Skeletal muscle cell (primary cell): ENCODE results near the gene GDF10.

Experiments
- DNase-seq: peaks from one replicate; pipeline ENCODE4 v3.0.0-alpha.2; 2010; ENCODE audit warnings: low read depth
- H3K4me3 ChIP-seq: 2 replicates; pipeline ENCODE4 v1.5.1; 2011; ENCODE audit warnings: low read depth, mild to moderate bottlenecking, control low read depth, low read length, moderate library complexity

Gene GDF10

DNA sequence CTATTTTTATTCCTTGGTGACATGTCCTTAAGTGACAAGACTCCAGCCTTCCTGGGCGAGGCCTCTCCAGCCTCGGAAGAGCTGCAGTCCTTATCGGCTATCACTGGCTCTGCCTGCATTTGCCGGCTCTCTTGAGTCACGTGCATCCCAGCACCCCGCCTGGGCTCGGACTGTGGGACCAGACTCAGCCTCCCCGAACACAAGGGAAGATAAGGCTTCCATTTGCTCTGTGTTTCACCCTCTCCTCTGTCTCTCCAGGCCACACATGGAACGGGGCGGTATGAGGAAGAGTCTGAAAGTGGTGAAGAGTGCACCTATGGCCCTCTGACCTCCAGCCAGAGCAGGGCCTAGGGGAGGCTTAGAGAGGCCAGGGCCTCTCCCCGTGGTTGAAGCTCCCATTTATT is 26.9 kb downstream of the GDF10 start:
- H3K4me3 ChIP-seq: no peak overlapping the region
- DNase-seq: no peak

DNA sequence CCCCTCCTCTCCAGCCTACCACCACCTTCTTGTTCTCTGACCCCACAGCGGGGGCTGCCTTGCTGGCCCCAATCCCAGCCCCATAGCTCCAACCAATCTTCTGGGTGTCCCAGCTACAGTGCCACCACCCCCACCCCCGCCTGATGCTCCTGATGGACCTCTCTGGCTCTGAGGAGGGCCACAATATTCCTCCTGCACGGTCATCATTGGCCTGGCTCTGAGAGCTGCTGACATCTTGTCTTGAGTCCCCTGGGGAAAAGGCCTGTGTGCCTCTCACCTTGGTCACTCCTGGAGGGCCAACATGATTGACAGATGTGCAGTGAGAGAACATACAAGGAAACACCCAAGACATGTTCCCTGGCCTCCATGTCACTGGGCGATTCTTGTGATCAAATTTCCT is 29.9 kb downstream of the GDF10 start:
- no peak overlapping the region for H3K4me3 ChIP-seq
- DNase-seq: no peak

DNA sequence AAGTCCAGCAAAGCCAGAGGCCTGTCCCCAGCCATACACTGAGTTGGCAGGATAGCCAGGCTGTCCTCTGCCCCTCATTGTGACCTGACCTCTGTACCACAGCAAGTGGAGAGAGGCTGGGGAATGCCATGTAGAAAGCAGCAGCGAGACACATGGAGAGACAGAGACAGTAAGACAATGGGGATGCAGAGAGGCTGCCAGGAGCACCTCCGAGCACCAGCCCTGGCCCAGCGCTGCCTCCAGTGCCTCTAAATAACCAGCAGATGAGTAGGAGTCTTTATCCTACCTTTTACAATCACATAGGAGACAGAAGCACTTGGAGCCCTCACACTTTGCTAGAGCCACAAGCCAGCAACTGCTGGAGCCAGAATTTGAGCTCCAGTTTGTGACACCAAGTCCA is 30.4 kb downstream of the GDF10 start:
- DNase-seq: no peak
- no peak overlapping the region for H3K4me3 ChIP-seq

DNA sequence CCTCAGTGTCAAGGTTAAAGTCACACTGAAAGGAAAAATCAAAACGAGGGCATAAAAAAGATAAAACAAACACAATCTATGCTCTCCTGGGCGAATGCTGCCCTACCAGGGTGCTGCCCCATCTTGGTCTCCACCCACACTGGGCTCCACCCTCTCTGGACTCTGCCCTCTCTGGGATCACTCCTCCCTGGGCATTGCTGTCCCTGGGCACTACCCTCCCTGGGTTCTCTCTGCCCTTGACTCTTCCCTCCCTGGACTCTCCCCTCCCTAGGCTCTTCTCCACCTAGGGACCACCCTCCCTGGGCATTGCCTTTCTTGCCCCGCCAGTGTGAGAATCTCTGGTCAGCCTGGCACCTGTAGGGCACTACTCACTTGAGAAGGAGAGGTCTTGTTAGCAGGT is 30.8 kb downstream of the GDF10 start:
- DNase-seq: no peak
- H3K4me3 ChIP-seq: no peak overlapping the region

DNA sequence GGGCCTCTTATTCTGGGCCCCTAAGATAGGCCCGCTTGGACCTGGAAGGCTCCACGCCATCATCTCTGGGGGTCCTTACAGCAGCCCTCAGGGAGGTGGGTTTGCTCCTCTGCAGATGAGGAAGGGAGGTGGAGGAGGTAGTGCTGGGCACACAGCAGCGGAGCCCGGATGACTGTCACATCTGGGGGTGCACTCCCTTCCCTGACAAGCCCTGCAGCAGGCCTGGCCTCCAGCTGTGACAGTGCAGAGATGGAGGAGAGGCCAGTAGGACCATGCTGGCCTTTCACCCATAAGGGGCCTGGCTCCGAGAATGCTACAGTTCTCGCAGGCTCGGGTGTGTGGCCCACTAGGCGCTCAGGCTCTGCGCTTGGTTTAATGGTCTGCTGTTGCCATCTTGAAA is 31.5 kb downstream of the GDF10 start:
- H3K4me3 ChIP-seq: no peak overlapping the region
- DNase-seq: no peak

DNA sequence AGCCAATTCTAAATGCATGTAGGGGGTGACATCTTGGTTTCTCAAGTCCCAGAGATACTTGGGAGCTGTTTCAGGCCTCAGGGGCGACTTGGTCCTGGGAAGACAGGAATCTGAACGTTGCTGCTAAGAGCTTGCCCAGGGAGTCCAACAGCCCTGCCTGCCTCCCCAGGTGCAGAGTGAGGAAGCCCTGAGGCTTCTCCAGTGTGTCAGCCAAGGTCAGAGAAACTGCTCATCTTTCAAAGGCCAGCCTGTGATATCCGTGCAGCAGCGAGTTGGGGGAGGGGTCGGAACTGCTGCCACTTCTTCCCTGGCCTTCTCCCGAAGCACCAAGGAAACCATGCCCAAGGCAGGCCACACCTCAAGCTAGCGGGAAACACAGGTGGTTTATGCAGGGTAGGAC is 32.0 kb downstream of the GDF10 start:
- no peak overlapping the region for H3K4me3 ChIP-seq
- DNase-seq: no peak

DNA sequence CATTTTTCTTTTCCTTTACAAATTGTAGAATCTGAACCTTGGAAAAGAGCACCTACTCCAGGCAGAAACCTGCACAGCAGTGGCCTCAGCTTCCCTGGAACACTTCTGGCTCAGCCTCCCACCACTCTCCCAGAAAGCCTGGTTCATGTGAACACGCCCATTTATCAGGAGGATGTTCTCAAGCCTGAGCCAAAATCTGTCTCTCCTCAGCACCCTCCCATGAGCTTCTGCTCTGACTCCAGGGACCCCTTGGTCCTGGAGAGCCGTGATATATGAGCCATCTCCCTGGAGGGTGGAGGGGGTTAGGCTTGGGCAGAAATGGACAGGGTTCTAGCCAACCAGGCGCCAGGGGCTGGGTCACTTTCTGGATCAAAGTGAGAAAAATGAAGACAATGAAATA is 32.4 kb downstream of the GDF10 start:
- no peak for DNase-seq
- no peak overlapping the region for H3K4me3 ChIP-seq

DNA sequence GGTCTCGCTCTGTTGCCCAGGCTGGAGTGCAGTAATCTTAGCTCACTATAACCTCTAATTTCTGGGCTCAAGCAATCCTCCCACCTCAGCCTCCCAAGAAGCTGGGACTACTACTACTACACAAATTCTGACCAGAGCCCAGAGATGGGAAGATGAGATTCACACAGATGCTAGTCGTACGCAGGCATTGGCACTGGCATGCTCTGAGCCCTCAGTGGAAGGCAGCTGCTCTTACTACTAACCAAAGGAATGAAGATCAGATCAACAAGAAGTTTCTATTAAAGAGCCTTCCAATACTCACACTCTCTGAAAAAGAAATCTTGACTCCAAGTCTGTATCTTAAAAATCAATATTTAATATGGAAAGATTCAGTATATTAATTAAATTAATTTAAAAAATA is 32.9 kb downstream of the GDF10 start:
- no peak for DNase-seq
- no peak overlapping the region for H3K4me3 ChIP-seq

DNA sequence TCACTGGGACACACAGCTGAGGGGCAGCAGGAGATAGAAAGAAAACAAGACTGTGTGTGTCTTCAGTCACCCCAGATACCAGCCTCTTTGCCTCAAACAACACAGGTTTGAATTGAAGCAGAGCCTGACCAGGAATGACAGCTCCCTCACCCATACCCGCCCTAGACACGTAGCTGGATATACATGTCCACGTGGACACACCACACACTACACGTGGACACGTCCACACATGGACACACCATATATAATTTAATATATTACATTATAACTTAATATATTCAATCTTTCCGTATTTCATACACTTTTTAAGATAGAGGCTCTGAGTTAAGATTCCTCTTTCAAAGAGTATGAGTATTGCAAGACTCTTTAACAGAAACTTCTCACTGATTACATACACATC is 33.5 kb downstream of the GDF10 start:
- no peak overlapping the region for H3K4me3 ChIP-seq
- no peak for DNase-seq

DNA sequence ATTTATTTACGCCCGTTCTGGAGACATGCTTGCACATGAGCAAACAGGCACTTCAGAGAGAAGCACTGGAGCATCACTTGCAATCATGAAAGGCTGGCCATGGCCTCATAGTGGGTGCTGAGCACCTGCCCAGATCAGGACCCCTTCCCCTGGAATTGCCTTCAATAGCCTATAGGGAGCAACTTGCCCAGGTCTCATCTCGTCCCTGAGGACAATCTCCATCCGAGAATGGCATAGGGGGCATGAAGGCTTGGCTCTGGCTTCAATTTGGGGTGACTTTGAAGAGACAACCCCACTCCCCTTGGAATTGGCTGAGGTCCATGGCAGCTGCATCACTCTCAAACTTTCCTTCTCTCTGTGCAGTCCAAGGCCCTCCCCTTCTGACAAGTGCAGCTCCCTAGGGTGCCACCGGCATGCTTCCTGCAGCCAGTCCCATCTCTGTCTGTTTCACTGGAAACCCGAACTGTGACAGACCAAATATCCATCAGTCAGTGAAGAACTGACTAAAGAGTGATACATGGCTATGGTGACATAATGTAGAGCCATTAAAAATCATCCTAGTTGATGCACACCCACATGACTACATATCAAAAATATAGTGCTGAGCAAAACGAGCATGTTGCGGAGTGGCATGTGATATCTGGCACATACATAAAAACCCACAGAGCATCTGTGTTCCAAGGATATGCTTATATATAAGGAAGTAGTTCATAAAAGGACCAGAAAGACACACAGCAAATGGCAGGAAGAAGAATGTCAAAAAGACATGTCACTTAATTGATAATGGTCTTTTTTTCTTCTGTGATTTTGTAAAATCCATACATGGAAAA is 34.7 kb downstream of the GDF10 start:
- DNase-seq: no peak

DNA sequence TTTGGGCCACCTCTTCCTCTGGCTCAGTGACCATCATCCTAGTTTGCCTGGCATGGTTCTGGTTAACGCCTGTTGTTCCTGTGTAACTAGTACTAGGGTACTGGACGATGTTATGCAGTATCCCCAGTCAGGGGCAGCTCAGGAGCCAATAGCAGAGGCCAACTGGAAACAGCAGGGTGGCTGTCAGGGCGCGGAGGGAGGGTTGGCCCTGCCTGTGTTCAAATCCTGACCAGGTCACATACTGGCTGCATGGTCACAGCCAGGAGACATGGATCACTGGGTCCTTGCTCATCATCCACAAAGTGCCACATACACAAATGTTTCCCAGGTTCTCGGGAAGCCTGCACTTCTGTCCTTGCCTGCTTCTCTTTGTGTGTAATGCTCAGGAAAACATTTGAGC is 35.9 kb downstream of the GDF10 start:
- DNase-seq: no peak
- H3K4me3 ChIP-seq: no peak overlapping the region

More for the DNA sequence above, 34.7 kb downstream of the GDF10 start:
- H3K4me3 ChIP-seq: no peak overlapping the region

DNA sequence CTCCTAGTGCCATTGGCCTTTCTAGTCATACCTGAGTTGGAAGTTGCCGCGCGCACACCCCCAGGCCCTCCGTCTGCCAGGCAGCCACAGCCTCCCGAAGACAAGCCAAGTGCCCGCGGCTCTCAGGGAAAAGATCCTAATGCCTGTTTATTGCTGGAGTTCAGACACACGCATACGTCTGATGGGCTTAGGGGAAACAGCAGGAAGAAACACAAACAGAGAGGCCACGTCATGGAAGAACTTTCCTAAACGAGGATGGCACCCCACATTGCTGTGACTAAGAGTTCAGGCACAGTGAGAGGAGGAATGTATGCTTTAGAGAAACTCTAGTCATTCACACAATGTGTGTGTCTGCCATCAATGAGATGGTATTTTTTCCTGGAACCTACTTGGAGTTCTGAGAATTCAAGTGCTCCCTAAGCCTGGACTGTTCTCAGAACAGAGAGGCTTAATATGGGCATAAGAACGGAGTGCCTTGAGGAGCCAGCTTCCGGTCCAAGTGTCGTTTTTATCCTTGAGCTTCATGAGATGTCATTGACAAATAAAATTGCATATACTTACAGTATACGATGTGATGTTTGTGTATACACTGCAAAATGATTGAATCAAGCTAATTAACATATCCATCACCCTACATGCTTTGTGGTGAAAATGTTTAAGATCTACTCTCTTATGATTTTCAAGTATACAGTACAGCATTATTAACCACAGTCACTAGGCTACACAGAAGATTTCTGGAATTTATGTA is 36.6 kb downstream of the GDF10 start:
- H3K4me3 ChIP-seq: no peak overlapping the region
- DNase-seq: no peak

DNA sequence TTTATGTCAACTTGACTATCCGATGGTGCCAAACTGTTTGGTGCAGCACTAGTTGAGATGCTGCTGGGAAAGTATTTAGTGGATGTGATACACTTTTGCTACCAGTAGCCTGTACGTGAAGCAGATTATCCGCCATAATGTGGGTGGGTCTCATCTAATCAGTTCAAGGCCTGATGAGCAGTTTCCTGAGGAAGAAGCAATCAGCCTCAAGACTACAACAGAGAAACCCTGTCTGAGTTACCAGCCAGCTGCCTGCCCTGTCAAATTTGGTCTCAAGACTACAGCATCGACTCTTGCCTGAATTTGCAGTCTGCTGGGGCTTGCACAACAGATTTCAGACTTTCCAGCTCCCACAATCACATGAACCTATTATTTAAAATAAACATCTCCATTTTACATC is 37.3 kb downstream of the GDF10 start:
- no peak for DNase-seq
- H3K4me3 ChIP-seq: no peak overlapping the region

DNA sequence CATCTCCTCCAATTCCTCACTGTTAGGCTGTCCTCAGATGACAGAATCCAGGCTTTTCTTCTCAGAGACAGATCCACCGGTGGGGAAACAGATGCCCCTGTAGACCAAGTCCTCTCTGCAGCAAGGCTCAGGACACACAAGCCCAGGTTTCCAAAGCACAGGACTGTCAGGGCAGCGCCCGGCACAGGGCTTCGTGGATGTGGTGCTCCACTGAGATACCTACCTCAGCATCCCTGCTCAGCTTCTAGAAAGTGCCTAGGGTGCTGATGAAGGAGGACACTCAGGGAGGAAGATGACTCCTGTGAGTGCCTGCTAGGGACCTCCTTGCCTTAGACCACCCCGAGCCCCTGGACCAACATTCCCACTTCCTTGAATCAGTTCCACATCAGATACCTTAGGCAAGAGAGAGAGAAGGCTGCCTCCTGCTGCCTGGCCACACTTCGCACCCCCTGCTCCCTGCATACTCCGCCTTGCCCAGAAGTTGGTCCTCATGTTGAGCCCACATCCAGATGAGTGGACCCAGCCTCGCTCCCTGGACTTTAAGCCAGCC is 39.3 kb downstream of the GDF10 start:
- no peak for DNase-seq

DNA sequence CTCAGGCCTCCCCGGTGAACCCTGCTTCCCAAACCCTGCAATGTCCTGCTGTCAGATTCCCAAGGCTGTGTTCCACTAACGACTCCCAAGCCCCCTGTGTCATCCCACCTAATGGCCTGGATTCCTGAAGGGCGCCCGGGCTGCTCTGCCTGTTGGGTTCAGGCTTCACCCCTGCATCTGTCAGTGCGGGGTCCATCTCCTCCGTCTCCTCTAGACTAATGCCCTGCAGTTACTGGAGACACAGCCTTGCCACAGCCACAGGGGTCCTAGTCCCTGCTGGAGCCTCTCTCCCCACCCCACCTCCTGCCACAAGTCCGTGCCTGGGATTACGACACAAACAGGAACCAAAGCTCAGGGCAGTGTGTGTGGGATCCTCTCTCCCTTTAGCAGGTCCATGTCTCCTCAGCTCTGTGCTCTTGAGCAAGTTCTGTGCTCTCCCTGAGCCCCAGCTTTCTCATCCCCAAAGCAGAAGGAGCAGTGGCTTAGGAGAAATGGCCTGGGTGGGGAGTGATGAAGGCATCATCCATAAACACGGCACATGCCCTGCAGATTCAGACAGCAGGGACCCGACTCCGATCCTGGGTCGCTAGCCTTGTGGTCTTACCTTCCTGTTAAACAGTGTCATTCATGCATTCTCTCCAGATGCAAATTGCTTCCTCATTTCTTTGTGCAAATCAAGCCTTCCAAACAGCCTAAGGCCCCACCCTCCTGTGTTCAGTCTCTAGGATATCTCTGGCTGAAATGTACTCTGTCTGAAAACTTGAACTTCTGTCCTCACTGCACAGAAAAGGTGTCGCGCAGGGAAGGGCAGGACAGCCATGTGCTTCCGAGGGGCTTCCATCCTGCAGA is 40.0 kb downstream of the GDF10 start:
- DNase-seq: no peak
- no peak overlapping the region for H3K4me3 ChIP-seq

More for the DNA sequence above, 39.3 kb downstream of the GDF10 start:
- no peak overlapping the region for H3K4me3 ChIP-seq

DNA sequence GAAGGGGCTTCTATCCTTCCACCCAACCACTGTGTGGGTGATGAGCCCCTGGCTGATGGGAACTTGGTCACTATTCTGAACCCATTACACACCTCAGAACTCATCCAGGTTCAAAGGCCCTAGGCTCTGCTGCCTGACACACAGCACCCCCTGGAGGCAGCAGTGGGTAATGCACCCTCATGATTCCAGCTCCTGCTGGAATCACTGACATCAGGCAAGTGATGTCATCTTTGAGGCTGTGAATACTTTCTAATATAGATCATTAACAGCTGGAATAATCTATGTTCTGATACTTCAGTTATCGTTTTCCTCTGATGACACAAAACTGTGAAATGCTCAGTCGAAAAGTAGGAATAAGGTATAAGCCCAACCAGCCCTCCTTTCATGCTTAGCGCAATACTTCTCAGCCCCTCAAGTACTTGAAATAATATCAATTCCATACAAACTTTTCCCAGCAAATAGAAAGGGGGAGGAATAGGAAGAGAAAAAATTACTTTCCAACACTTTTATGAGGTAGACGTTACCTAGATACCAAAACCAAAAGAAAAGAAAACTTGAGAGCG is 40.7 kb downstream of the GDF10 start:
- peak; percentile 4 for DNase-seq
- no peak overlapping the region for H3K4me3 ChIP-seq

DNA sequence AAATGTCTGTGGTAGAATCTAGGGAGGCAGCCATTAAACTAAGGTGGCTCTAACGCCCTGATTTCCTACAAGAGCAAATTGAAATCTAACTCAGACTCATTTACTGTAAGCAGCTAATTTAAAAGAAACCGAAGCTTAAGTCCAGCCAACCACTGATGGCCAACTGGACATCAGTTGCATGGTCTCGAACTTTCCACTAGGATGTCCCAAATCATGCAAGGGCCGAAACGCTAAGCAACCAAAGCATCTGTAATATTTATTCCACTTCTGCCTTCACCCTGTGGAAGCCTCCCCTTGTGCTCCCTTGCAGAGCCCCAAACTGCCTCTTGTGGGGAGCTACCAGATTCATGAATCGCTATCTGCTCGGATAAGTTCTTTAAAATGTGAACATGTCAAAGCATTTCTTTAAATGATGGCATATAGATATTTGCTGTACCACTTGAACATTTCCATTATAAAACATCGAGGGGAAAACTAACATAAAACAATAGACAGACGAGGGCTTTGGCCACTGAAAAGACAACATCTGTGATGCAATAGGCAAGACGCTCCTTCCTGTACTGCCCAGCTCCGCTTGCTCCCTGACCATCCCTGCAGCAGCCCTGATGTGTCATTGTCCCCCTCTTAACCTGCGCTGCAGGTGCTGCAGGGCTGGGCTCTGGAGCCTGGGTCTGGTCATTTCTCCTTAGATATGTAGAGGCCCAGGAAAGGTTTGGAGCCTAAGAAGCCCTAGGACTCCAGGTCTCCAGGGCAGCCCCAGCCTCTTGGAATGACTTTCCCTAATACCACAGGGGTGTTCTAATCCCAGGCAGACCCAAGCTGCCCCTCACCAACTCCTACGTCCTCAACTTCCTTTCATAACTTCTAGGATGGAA is 45.2 kb downstream of the GDF10 start:
- DNase-seq: no peak
- no peak overlapping the region for H3K4me3 ChIP-seq

DNA sequence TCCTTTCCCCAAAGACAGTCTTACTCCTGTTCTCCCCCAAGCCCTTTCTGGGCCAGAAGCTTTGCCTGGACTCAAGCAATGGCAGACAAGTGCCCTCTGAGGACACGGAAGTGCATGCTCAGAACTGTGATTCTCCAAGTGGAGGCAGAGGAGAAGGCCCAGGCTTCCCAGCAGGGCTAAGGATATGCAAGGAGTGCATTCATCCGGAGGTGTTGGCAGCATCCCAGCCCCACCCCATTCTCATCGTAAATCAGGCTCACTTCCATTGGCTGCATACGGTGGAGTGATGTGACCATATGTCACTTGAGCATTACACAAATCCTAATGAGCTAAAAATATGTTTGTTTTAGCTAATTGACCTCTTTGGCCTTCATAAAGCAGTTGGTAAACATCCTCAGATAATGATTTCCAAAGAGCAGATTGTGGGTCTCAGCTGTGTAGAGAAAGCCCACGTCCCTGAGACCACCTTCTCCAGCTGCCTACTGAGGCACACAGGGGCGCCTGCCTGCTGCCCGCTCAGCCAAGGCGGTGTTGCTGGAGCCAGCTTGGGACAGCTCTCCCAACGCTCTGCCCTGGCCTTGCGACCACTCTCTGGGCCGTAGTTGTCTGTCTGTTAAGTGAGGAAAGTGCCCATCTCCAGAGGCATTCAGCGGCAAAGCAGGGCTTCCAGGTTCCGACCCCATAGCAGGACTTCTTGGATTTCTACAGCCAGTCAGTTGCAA is 46.7 kb downstream of the GDF10 start:
- H3K4me3 ChIP-seq: no peak overlapping the region
- DNase-seq: no peak
